Amygdala (tissue), 56 donors: ENCODE results near the gene TRAPPC3.

ENCODE experiments used
- DNase-seq, 56 donors: peaks; one replicate each; lab custom pipeline; 2025; lab: John Stamatoyannopoulos, UW

The TRAPPC3 gene

GRCh38 chr1:36154765-36155407 lies 5.6 kb upstream of the TRAPPC3 start:
- peak in 4 of 56 donors; percentile 22 to 54 (median 32) for DNase-seq

- no peak for DNase-seq
These were observed 5.0 kb upstream of the TRAPPC3 start for GRCh38 chr1:36154335-36154734.

DNA sequence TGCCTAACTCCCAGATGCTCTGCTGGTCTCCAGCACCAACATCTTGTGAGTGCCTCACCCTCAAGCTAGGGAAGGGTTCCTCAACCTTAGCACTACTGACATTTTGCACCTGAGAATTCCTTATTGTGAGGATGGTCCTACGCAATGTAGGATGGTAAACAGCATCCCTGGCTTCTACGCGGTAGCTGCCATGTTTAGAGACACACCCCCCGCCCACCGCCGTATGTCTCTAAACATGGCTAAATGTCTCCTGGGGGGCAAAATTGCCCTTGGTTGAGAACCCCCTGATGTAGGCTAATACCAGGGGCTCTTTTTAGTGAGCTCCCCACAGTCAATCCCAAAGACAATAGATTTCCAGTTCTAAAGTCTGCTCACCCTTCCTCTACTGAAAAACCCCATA lies 4.2 kb upstream of the TRAPPC3 start:
- no peak for DNase-seq

GRCh38 chr1:36151845-36152203 lies 2.5 kb upstream of the TRAPPC3 start:
- DNase-seq, result no peak

DNA sequence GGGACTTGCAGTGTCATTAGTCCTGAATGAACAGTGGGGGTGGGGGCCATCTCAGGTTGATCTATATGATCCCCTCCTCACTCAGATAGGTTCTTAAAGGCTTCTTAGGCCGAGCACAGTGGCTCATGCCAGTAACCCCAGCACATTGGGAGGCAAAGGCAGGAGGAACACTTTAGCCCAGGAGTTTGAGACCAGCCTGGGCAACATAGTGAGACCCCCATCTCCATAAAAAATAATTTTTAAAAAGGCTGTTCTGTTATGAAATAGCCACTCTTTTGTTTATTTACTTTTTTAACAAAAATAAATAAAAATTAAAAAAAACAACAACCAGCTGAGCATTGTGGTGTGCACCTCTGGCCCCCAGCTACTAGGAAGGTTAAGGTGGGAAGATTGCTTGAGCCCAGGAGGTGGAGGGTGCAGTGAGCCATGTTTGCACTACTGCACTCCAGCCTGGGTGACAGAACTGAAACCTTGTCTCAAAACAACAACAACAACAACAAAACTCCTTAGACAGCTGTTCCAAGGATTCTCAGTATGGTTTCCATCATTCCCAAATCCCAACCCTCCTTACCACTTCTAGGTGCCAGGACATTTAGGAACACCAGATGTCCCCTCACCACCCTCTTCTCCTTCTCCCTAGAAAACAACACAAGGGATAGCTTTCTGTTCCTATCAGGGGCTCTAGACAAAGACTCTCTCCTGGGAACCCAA lies 2.0 kb upstream of the TRAPPC3 start:
- no peak for DNase-seq

DNA sequence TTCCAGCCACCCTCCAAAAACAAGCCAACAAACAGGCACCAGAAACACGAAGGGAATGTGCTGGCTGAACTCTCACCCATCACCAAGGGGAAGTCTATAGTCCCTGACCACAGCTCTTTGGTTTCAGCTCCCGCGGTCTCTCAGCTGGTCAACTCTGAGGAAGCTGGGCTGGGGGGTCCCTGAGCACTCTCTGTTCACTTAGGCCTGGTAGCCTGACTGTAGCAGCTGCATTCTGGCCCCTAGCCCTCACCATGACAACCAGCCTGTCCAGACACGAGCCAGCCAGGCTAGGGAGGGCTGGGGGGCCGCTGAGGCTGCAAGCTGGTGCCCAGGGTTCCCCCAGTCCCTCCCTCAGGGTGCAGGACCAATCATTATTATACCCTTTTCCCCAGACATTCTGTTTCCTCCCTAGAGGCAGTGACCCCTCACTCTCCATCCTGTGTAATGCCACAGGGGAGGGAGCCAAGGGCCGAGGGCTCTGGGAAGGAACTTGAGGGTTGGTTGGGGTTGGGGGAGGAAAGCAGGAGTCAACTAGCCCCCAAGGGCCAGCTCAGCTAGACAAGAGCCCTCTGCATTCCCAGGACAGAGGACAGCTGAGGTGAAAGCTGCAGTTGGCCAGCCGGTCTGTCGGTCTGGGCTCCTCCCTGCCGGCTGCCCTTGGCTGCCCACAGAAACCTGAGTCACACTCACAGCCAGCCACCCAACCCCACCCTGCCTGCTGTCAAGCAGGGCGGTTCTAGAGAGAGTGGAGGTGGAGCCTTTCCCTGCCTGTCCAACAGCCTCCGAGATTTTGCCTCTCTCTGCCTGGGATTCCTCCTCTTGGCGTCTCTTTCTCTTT lies 1.2 kb upstream of the TRAPPC3 start:
- DNase-seq, result peak in 46 of 56 donors; percentile 25 to 84 (median 62)

DNA sequence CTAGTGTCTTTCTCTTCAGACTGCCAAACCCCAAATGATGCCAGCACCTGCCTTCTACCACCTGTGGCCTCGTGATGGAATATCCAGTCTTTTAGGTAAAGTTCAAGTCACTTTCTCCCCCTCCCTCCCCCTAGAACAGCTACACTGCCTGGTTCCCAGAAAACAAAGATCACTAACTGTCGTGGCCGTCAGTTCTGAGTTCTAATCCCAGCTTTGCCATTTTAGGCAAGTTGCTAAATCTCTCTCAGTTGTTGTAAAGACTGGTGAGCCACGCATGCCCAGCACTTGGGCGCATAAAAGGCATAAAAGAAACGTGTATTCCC lies 648 bp upstream of the TRAPPC3 start:
- no peak for DNase-seq

GRCh38 chr1:36148821-36149236 lies 457 bp downstream of the TRAPPC3 start:
- DNase-seq, result no peak

DNA sequence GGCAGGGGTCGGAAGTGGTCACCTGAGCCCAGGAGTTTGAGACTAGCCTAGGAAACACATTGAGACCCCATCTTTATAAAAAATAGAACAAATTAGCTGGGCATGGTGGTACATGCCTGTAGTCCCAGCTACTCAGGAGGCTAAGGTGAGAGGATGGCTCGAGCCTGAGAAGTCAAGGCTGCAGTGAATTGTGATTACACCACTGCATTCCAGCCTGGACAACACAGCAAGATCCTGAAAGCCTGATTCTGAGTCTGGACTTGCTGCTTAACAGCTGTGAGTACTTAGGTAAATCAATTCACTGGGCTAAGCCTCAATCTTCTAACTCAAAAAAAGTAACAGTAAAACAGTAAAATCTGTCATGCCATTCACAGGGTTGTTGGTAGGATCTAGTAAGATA lies 4.9 kb downstream of the TRAPPC3 start:
- DNase-seq, result no peak

- DNase-seq, result no peak
These were observed 5.9 kb downstream of the TRAPPC3 start for GRCh38 chr1:36143424-36143823.

- DNase-seq, result peak in 1 of 56 donors; percentile 13
These were observed 7.2 kb downstream of the TRAPPC3 start for GRCh38 chr1:36142121-36142520.

GRCh38 chr1:36139521-36139920 lies 9.8 kb downstream of the TRAPPC3 start:
- DNase-seq, result no peak

DNA sequence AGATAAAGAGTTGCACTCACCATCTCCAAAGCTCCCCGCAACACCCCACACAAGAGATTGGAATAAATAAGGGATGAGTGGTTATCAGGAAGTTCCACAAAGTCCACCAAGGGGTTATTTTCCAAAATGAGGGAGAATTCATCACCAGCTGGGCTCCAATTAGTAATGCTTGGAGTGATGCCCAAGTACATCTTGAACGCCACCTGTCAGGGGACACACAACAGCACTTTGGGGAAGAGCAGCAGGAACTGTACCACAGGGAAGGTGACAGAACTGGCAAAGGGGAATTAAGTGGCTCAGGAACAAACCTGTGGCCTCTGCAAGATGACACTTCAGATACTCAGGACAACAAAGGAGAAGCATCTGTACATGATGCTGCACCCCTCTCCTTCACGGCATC lies 11.5 kb downstream of the TRAPPC3 start:
- DNase-seq, result peak in 1 of 56 donors; percentile 17

GRCh38 chr1:36137226-36137625 lies 12.1 kb downstream of the TRAPPC3 start:
- no peak for DNase-seq

DNA sequence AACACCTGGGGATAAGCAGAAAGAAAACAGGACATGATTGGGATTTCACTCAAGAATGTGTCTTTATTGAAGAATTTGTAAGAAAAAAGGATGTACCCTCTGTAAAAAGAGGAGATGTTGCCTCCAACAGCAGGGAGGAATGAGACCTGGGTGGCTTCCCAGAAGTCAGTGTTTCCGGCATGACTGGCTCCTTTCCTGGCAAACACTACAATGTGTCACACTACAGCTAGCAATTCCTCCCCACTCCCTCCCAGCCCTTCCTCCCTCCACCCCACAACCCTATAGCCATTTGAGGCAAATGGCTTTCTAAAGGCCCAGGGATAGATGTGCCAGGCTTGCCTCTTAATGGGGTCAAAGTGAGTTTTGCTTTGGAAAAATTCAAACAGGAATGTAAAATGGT lies 12.8 kb downstream of the TRAPPC3 start:
- DNase-seq, result no peak

GRCh38 chr1:36135796-36136195 lies 13.5 kb downstream of the TRAPPC3 start:
- no peak for DNase-seq

- DNase-seq, result no peak
These were observed 14.0 kb downstream of the TRAPPC3 start for GRCh38 chr1:36135330-36135667.

GRCh38 chr1:36134505-36135329 lies 14.6 kb downstream of the TRAPPC3 start:
- DNase-seq, result peak in 37 of 56 donors; percentile 7 to 77 (median 34)

- no peak for DNase-seq
These were observed 15.3 kb downstream of the TRAPPC3 start for GRCh38 chr1:36134031-36134430.

GRCh38 chr1:36133484-36133883 lies 15.8 kb downstream of the TRAPPC3 start:
- peak in 22 of 56 donors; percentile 10 to 72 (median 28) for DNase-seq

DNA sequence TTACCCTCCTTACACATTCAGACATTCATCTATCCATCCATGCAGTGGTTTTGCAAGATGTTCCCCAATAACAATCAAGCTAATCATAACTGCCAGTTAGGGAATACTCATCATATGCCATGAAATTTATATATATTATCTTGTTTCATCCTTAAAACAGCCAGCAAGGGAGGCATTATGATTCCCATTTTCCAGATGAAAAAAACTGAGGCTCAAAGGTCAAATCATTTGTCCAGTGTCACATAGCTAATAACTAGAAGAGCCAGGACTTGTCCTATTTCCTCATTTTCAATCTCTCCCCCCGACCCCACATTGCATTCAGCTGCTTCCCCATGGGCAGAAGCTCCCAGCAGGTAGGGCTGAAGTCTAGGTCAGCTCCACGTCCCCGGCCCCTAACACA lies 17.3 kb downstream of the TRAPPC3 start:
- DNase-seq, result no peak
